DOHH2 (cell line): Measurements from ENCODE around the gene SLC2A8.

ENCODE experiments used
- H3F3A ChIP-seq: fragments of 200-600 bp; sonication (generic), shearing (Covaris generic); 2 replicates; pipeline ENCODE4 v1.6.0; 2016; ENCODE audit warnings: antibody characterized with exemption, mild to moderate bottlenecking; ENCODE audit not compliant: control insufficient read depth, insufficient read depth
- H3K27ac ChIP-seq: fragments of 200-600 bp; sonication (generic); 2 replicates; pipeline ENCODE4 v1.5.1; 2014; ENCODE audit warnings: low read depth, mild to moderate bottlenecking, low read length, moderate library complexity
- H3K27me3 ChIP-seq: fragments of 200-600 bp; sonication (generic); 2 replicates; pipeline ENCODE4 v1.6.1; 2014; ENCODE audit warnings: mild to moderate bottlenecking, low read length, mixed read lengths; ENCODE audit not compliant: control insufficient read depth
- H3K36me3 ChIP-seq: fragments of 200-600 bp; sonication (generic); 2 replicates; pipeline ENCODE4 v1.6.1; 2014; ENCODE audit warnings: mild to moderate bottlenecking, low read length, moderate library complexity, mixed read lengths; ENCODE audit not compliant: control insufficient read depth
- H3K4me1 ChIP-seq: fragments of 200-600 bp; sonication (generic); 2 replicates; pipeline ENCODE4 v1.6.1; 2014; ENCODE audit warnings: mild to moderate bottlenecking, low read length, mixed read lengths; ENCODE audit not compliant: control insufficient read depth
- H3K4me2 ChIP-seq: fragments of 200-600 bp; sonication (generic); 2 replicates; pipeline ENCODE4 v1.6.0; 2014; ENCODE audit warnings: mild to moderate bottlenecking, low read length, moderate library complexity
- H3K4me3 ChIP-seq: fragments of 200-600 bp; sonication (generic); 2 replicates; pipeline ENCODE4 v1.5.1; 2014; ENCODE audit warnings: mild to moderate bottlenecking, low read length, mixed read lengths
- H3K79me2 ChIP-seq: fragments of 200-600 bp; sonication (generic); 2 replicates; pipeline ENCODE4 v1.6.1; 2014; ENCODE audit warnings: mild to moderate bottlenecking, low read length, mixed read lengths; ENCODE audit not compliant: control insufficient read depth
- H3K9me2 ChIP-seq: fragments of 200-600 bp; sonication (generic); replicated peaks from 2 replicates; pipeline ENCODE4 v1.6.1; 2014; ENCODE audit warnings: mild to moderate bottlenecking, low read length, mixed read lengths; ENCODE audit not compliant: control insufficient read depth
- H3K9me3 ChIP-seq: fragments of 200-600 bp; sonication (generic); 2 replicates; pipeline ENCODE4 v1.6.1; 2014; ENCODE audit warnings: antibody characterized with exemption, low read length, mixed read lengths; ENCODE audit not compliant: control insufficient read depth, insufficient read depth
- H4K20me1 ChIP-seq: fragments of 200-600 bp; sonication (generic); 2 replicates; pipeline ENCODE4 v1.6.0; 2014; ENCODE audit warnings: low read depth, mild to moderate bottlenecking, antibody characterized with exemption, low read length, moderate library complexity; ENCODE audit not compliant: control insufficient read depth, insufficient read depth
- CTCF ChIP-seq: fragments of 200-600 bp; sonication (generic); IDR thresholded peaks from one replicate; pipeline ENCODE4 v1.5.1; 2014; ENCODE audit warnings: antibody characterized with exemption, mild to moderate bottlenecking, low read depth, low read length; ENCODE audit not compliant: poor library complexity, severe bottlenecking
- EZH2phosphoT487 ChIP-seq: fragments of 200-600 bp; sonication (generic); IDR thresholded peaks from 2 replicates; pipeline ENCODE4 v1.6.1; 2017; ENCODE audit warnings: borderline replicate concordance, mild to moderate bottlenecking, antibody characterized with exemption, low read length, moderate library complexity, mixed read lengths

Gene SLC2A8

GRCh38 chr9:127380479-127380878, 16.5 kb upstream of the SLC2A8 start:
- Histone ChIP-seq H3K4me1 (no peaks in the 10 kb centered on the region), H3K4me2 (no peak overlapping the region), H3K79me2 (no peaks in the 10 kb centered on the region), H3K27me3 (no peaks in the 10 kb centered on the region), H4K20me1 (no peaks in the 10 kb centered on the region), H3K36me3 (no peaks in the 10 kb centered on the region), H3K9me2 (no peaks in the 10 kb centered on the region), H3K9me3 (no peaks in the 10 kb centered on the region), H3F3A (no peaks in the 10 kb centered on the region), H3K4me3 (no peak overlapping the region), H3K27ac (no peak overlapping the region)
- no peak for TF ChIP-seq CTCF
- TF ChIP-seq EZH2phosphoT487 = no peak

- Histone ChIP-seq H3K27me3 (no peaks in the 10 kb centered on the region), H3K9me3 (no peaks in the 10 kb centered on the region), H3F3A (no peaks in the 10 kb centered on the region), H4K20me1 (no peaks in the 10 kb centered on the region), H3K27ac (no peak overlapping the region), H3K9me2 (no peaks in the 10 kb centered on the region), H3K4me2 (no peak overlapping the region), H3K79me2 (no peaks in the 10 kb centered on the region), H3K36me3 (no peaks in the 10 kb centered on the region), H3K4me1 (no peaks in the 10 kb centered on the region), H3K4me3 (no peak overlapping the region)
- TF ChIP-seq CTCF (no peak), EZH2phosphoT487 (no peak)
Measured at GRCh38 chr9:127382541-127382940, 14.4 kb upstream of the SLC2A8 start.

- H3K27me3 ChIP-seq = 0 out of 2 replicates have a peak, but pooled peaks cover 6% of the 10 kb centered on the region
- no peaks in the 10 kb centered on the region for H3K36me3 ChIP-seq
- H3K4me1 ChIP-seq = no peaks in the 10 kb centered on the region
- no peaks in the 10 kb centered on the region for H3F3A ChIP-seq
- H3K4me3 ChIP-seq = no peak overlapping the region
- no peaks in the 10 kb centered on the region for H4K20me1 ChIP-seq
- H3K79me2 ChIP-seq = no peaks in the 10 kb centered on the region
- H3K9me3 ChIP-seq = no peaks in the 10 kb centered on the region
- no peaks in the 10 kb centered on the region for H3K9me2 ChIP-seq
- TF ChIP-seq EZH2phosphoT487 (no peak), CTCF (no peak)
- no peak overlapping the region for H3K27ac ChIP-seq
- H3K4me2 ChIP-seq = no peak overlapping the region
Measured at GRCh38 chr9:127384016-127384730, 12.8 kb upstream of the SLC2A8 start.
